Bronchial epithelial cell (primary cell): ENCODE results near the gene GPR176. TPM values are rescaled to one million over a fixed set of nuclear protein-coding genes. Genes with fewer than 3 reads are reported as not detected.
A peak's percentile ranks its signal among the peaks of the same experiment; 100 is the strongest.

ENCODE experiments used
- DNase-seq: peaks from one replicate; pipeline ENCODE4 v3.0.0-alpha.2; 2010; ENCODE audit warnings: low read depth
- FAIRE-seq: peaks from 2 replicates; lab custom pipeline; 2011; peaks lifted over from hg19 to GRCh38; lab: Jason Lieb, UNC
- H3K27me3 ChIP-seq: 2 replicates; pipeline ENCODE4 v1.5.1; 2011; ENCODE audit warnings: low read length; ENCODE audit not compliant: control insufficient read depth, insufficient read depth
- H3K36me3 ChIP-seq: 2 replicates; pipeline ENCODE4 v1.5.1; 2011; ENCODE audit warnings: low read length; ENCODE audit not compliant: control insufficient read depth, insufficient read depth
- H3K4me3 ChIP-seq: 2 replicates; pipeline ENCODE4 v1.5.1; 2011; ENCODE audit warnings: mild to moderate bottlenecking, low read depth, low read length, control low read depth
- CTCF ChIP-seq: IDR thresholded peaks from 2 replicates; pipeline ENCODE4 v1.5.1; 2011; ENCODE audit warnings: mild to moderate bottlenecking, moderate library complexity, low read length, control low read depth, inconsistent platforms; ENCODE audit not compliant: insufficient read depth, severe bottlenecking
- total RNA-seq: library from RNA; depleted of rRNA; stranded (reverse); fragments of >200 nt; gene quantifications from 2 replicates; pipeline ENCODE4 v1.2.1, GENCODE V29; 2014

The GPR176 gene
- total RNA-seq, 1 donor from 2014 or later = 3.4 TPM

GRCh38 chr15:39807791-39808190 is 112.3 kb downstream of the GPR176 start:
- FAIRE-seq (no peak), DNase-seq (no peak)
- H3K36me3 ChIP-seq = no peaks in the 10 kb centered on the region
- no peak for TF ChIP-seq CTCF
- no peaks in the 10 kb centered on the region for H3K27me3 ChIP-seq
- H3K4me3 ChIP-seq = no peak overlapping the region

- no peak for FAIRE-seq
- no peaks in the 10 kb centered on the region for H3K36me3 ChIP-seq
- no peak overlapping the region for H3K4me3 ChIP-seq
- H3K27me3 ChIP-seq = no peaks in the 10 kb centered on the region
- peak; percentile 98 for DNase-seq
- no peak for TF ChIP-seq CTCF
Observed at GRCh38 chr15:39804026-39804425, 116.0 kb downstream of the GPR176 start.

- TF ChIP-seq CTCF = no peak
- H3K27me3 ChIP-seq = no peaks in the 10 kb centered on the region
- DNase-seq (no peak), FAIRE-seq (no peak)
- H3K36me3 ChIP-seq = no peaks in the 10 kb centered on the region
- H3K4me3 ChIP-seq = no peak overlapping the region
Observed at GRCh38 chr15:39803016-39803415, 117.0 kb downstream of the GPR176 start.

GRCh38 chr15:39801641-39802309 is 118.3 kb downstream of the GPR176 start:
- peak; percentile 25 for DNase-seq
- Histone ChIP-seq H3K4me3 (no peak overlapping the region), H3K27me3 (no peaks in the 10 kb centered on the region), H3K36me3 (no peaks in the 10 kb centered on the region)
- peak; percentile 75 for TF ChIP-seq CTCF
- FAIRE-seq = peak; percentile 76

GRCh38 chr15:39799552-39800011 is 120.5 kb downstream of the GPR176 start:
- H3K4me3 ChIP-seq = no peak overlapping the region
- no peaks in the 10 kb centered on the region for H3K36me3 ChIP-seq
- no peak for FAIRE-seq
- no peak for TF ChIP-seq CTCF
- DNase-seq = no peak
- H3K27me3 ChIP-seq = no peaks in the 10 kb centered on the region

GRCh38 chr15:39798382-39798781 is 121.7 kb downstream of the GPR176 start:
- Histone ChIP-seq H3K27me3 (no peaks in the 10 kb centered on the region), H3K4me3 (no peak overlapping the region), H3K36me3 (no peaks in the 10 kb centered on the region)
- DNase-seq (no peak), FAIRE-seq (no peak)
- TF ChIP-seq CTCF = no peak
